ENCODE data around the gene MAGEC1.

- TF ChIP-seq, protein P1, sequence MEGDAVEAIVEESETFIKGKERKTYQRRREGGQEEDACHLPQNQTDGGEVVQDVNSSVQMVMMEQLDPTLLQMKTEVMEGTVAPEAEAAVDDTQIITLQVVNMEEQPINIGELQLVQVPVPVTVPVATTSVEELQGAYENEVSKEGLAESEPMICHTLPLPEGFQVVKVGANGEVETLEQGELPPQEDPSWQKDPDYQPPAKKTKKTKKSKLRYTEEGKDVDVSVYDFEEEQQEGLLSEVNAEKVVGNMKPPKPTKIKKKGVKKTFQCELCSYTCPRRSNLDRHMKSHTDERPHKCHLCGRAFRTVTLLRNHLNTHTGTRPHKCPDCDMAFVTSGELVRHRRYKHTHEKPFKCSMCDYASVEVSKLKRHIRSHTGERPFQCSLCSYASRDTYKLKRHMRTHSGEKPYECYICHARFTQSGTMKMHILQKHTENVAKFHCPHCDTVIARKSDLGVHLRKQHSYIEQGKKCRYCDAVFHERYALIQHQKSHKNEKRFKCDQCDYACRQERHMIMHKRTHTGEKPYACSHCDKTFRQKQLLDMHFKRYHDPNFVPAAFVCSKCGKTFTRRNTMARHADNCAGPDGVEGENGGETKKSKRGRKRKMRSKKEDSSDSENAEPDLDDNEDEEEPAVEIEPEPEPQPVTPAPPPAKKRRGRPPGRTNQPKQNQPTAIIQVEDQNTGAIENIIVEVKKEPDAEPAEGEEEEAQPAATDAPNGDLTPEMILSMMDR (conservative IDR thresholded peaks at IDR 0.05): no peak
- no peak for TF ChIP-seq ZFX (IDR thresholded peaks at IDR 0.05)
These were observed 43.7 kb downstream of the MAGEC1 start for GRCh38 chrX:141947350-141947749.

All from C4-2B (cell line).